ENCODE results near the gene FOXL3. TPM values are rescaled to one million over a fixed set of nuclear protein-coding genes. Genes with fewer than 3 reads are reported as not detected.

Gene FOXL3
- polyA plus RNA-seq, 1 experiment = not detected

GRCh38 chr7:332020-332517 is 42.1 kb downstream of the FOXL3 start:
- TF ChIP-seq, protein P1, sequence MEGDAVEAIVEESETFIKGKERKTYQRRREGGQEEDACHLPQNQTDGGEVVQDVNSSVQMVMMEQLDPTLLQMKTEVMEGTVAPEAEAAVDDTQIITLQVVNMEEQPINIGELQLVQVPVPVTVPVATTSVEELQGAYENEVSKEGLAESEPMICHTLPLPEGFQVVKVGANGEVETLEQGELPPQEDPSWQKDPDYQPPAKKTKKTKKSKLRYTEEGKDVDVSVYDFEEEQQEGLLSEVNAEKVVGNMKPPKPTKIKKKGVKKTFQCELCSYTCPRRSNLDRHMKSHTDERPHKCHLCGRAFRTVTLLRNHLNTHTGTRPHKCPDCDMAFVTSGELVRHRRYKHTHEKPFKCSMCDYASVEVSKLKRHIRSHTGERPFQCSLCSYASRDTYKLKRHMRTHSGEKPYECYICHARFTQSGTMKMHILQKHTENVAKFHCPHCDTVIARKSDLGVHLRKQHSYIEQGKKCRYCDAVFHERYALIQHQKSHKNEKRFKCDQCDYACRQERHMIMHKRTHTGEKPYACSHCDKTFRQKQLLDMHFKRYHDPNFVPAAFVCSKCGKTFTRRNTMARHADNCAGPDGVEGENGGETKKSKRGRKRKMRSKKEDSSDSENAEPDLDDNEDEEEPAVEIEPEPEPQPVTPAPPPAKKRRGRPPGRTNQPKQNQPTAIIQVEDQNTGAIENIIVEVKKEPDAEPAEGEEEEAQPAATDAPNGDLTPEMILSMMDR (IDR thresholded peaks at IDR 0.05; ENCODE audit: low read depth, low read length) = no peak
- ChIA-PET CTCF (interaction anchor here (0.6 kb wide), 1 partner anchor 393 kb away, joined by 4 read pairs; no protein-coding TSS in a partner anchor), POLR2A (no interaction called here)
- Histone ChIP-seq H3K4me3 (ENCODE audit: low read depth, low read length) (no peak overlapping the region), H3K27me3 (ENCODE audit: control insufficient read depth, insufficient read depth, low read length) (peaks cover 21% of the 10 kb centered on the region), H3K9me3 (ENCODE audit: control insufficient read depth, insufficient read depth, low read length) (peaks cover 26% of the 10 kb centered on the region), H3K27ac (ENCODE audit: low read depth, low read length) (no peak overlapping the region)
- no peak for DNase-seq (ENCODE audit: low read depth, low spot score)

GRCh38 chr7:332646-333392 is 42.8 kb downstream of the FOXL3 start:
- ChIA-PET POLR2A (interaction anchor here (1.2 kb wide), 1 partner anchor 303 kb away, joined by 4 read pairs; no protein-coding TSS in a partner anchor), CTCF (interaction anchor here (0.6 to 1.1 kb wide), 7 partner anchors 10 to 441 kb away, joined by 3 to 4 read pairs (median 3); no protein-coding TSS in a partner anchor)
- Histone ChIP-seq H3K27ac (ENCODE audit: low read depth, low read length) (no peak overlapping the region), H3K27me3 (ENCODE audit: control insufficient read depth, insufficient read depth, low read length) (peaks cover 22% of the 10 kb centered on the region), H3K4me3 (ENCODE audit: low read depth, low read length) (no peak overlapping the region), H3K9me3 (ENCODE audit: control insufficient read depth, insufficient read depth, low read length) (peaks cover 26% of the 10 kb centered on the region)
- TF ChIP-seq, protein P1 (IDR thresholded peaks at IDR 0.05; ENCODE audit: low read depth, low read length) = peak; percentile 66
- no peak for DNase-seq (ENCODE audit: low read depth, low spot score)

DNA sequence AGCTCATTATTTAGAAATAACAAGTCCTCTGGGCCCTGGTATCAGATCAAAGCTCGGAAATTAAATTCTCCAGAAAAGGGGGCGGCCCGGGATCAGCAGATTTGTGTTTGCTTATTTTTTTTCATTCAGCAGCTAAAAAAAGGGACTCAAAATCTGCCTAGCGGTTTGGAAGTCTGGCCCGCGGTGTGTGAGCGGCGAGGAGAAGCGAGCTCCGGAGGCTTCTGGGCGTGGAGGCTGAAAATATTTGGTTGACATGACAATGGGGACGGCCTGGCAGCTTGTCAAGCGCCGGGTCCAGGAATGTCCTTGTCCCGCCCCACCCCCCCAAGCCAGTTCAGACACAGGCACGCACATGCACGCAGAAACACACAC is 43.4 kb downstream of the FOXL3 start:
- DNase-seq (ENCODE audit: low read depth, low spot score) = no peak
- H3K4me3 ChIP-seq (ENCODE audit: low read depth, low read length) = no peak overlapping the region
- no peak overlapping the region for H3K27ac ChIP-seq (ENCODE audit: low read depth, low read length)
- peaks cover 26% of the 10 kb centered on the region for H3K9me3 ChIP-seq (ENCODE audit: control insufficient read depth, insufficient read depth, low read length)
- CTCF ChIA-PET = interaction anchor here (0.6 to 1.1 kb wide), 7 partner anchors 11 to 440 kb away, joined by 3 to 4 read pairs (median 3); no protein-coding TSS in a partner anchor
- TF ChIP-seq, protein P1 (IDR thresholded peaks at IDR 0.05; ENCODE audit: low read depth, low read length) = no peak
- peaks cover 19% of the 10 kb centered on the region for H3K27me3 ChIP-seq (ENCODE audit: control insufficient read depth, insufficient read depth, low read length)
- POLR2A ChIA-PET = interaction anchor here (1.2 kb wide), 1 partner anchor 302 kb away, joined by 4 read pairs; no protein-coding TSS in a partner anchor

DNA sequence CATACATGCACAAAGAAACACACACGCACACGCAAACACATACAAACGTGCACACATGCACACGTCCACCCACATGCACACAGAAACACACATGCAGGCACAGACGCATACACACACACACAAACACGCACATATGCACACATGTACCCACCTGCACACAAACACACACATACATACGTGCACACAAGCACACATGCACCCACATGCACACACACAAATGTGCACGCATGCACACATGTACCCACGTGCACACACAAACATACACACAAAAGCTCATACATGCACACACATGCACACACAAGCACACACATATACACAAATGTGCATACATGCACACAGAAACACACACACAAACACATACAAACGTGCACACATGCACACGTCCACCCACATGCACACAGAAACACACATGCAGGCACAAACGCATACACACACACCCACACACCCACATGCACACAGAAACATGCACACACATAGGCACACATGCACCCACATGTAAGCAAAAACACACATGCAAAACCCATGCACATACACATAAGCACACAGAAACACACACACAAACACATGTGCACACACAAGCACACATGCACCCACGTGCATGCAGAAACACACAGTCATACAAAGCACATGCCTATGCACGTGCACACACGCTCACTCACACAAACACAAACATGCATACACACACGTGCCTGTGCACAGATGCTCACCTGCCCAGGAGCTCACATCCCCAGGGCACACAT is 44.8 kb downstream of the FOXL3 start:
- TF ChIP-seq, protein P1 (IDR thresholded peaks at IDR 0.05; ENCODE audit: low read depth, low read length) = no peak
- POLR2A ChIA-PET = no interaction called here
- H3K9me3 ChIP-seq (ENCODE audit: control insufficient read depth, insufficient read depth, low read length) = peaks cover 26% of the 10 kb centered on the region
- CTCF ChIA-PET = interaction anchor here (0.6 kb wide), 1 partner anchor 302 kb away, joined by 7 read pairs; no protein-coding TSS in a partner anchor
- no peak overlapping the region for H3K4me3 ChIP-seq (ENCODE audit: low read depth, low read length)
- no peak overlapping the region for H3K27ac ChIP-seq (ENCODE audit: low read depth, low read length)
- H3K27me3 ChIP-seq (ENCODE audit: control insufficient read depth, insufficient read depth, low read length) = peaks cover 22% of the 10 kb centered on the region
- DNase-seq (ENCODE audit: low read depth, low spot score) = no peak

Data from AG04450 (cell line).